BE2C (cell line): ENCODE measurements around the gene GCHFR.
A peak's percentile ranks its signal among the peaks of the same experiment; 100 is the strongest.

Experiments used
- DNase-seq: peaks from one replicate; pipeline ENCODE4 v3.0.0-alpha.2; 2020
- H3K27me3 ChIP-seq: fragments of 250-450 bp; sonication (Bioruptor Pico); 2 replicates; pipeline ENCODE4 v1.5.1; 2020; ENCODE audit warnings: mild to moderate bottlenecking
- H3K36me3 ChIP-seq: fragments of 250-450 bp; sonication (Bioruptor Pico); 2 replicates; pipeline ENCODE4 v1.5.1; 2020; ENCODE audit warnings: mild to moderate bottlenecking
- H3K4me1 ChIP-seq: fragments of 250-450 bp; sonication (Bioruptor Pico); 2 replicates; pipeline ENCODE4 v1.5.1; 2020
- H3K4me3 ChIP-seq: 2 replicates; pipeline ENCODE4 v1.5.1; 2011; ENCODE audit warnings: low read depth, low read length
- H3K9me3 ChIP-seq: fragments of 250-450 bp; sonication (Bioruptor Pico); 2 replicates; pipeline ENCODE4 v1.5.1; 2020
- CTCF ChIP-seq: IDR thresholded peaks from 2 replicates; pipeline ENCODE4 v1.5.1; 2012; ENCODE audit warnings: mild to moderate bottlenecking, low read depth, low read length

The GCHFR gene

GRCh38 chr15:40771242-40771641, 7.4 kb downstream of the GCHFR start:
- Histone ChIP-seq H3K27me3 (no peaks in the 10 kb centered on the region), H3K36me3 (peaks cover 16% of the 10 kb centered on the region), H3K4me1 (peaks cover 34% of the 10 kb centered on the region), H3K9me3 (no peaks in the 10 kb centered on the region), H3K4me3 (no peak overlapping the region)
- TF ChIP-seq CTCF = no peak
- no peak for DNase-seq

GRCh38 chr15:40772014-40772413, 8.1 kb downstream of the GCHFR start:
- Histone ChIP-seq H3K4me3 (no peak overlapping the region), H3K9me3 (no peaks in the 10 kb centered on the region), H3K36me3 (peaks cover 24% of the 10 kb centered on the region), H3K27me3 (no peaks in the 10 kb centered on the region), H3K4me1 (peaks cover 30% of the 10 kb centered on the region)
- TF ChIP-seq CTCF = no peak
- DNase-seq = peak; percentile 58

- TF ChIP-seq CTCF = no peak
- DNase-seq = no peak
- no peak overlapping the region for H3K4me3 ChIP-seq
- no peaks in the 10 kb centered on the region for H3K27me3 ChIP-seq
- H3K36me3 ChIP-seq = peaks cover 24% of the 10 kb centered on the region
- H3K4me1 ChIP-seq = peaks cover 27% of the 10 kb centered on the region
- no peaks in the 10 kb centered on the region for H3K9me3 ChIP-seq
Observed at GRCh38 chr15:40773496-40773895, 9.6 kb downstream of the GCHFR start.

GRCh38 chr15:40773902-40774301, 10.0 kb downstream of the GCHFR start:
- H3K36me3 ChIP-seq = peaks cover 28% of the 10 kb centered on the region
- no peak for TF ChIP-seq CTCF
- no peaks in the 10 kb centered on the region for H3K27me3 ChIP-seq
- no peak for DNase-seq
- no peaks in the 10 kb centered on the region for H3K9me3 ChIP-seq
- peaks cover 23% of the 10 kb centered on the region for H3K4me1 ChIP-seq
- H3K4me3 ChIP-seq = no peak overlapping the region

GRCh38 chr15:40775007-40775406, 11.1 kb downstream of the GCHFR start:
- H3K36me3 ChIP-seq = peaks cover 38% of the 10 kb centered on the region
- no peak overlapping the region for H3K4me3 ChIP-seq
- H3K4me1 ChIP-seq = peaks cover 12% of the 10 kb centered on the region
- no peaks in the 10 kb centered on the region for H3K27me3 ChIP-seq
- no peak for TF ChIP-seq CTCF
- DNase-seq = no peak
- H3K9me3 ChIP-seq = no peaks in the 10 kb centered on the region

GRCh38 chr15:40775740-40776536, 12.1 kb downstream of the GCHFR start:
- no peak for DNase-seq
- H3K27me3 ChIP-seq = no peaks in the 10 kb centered on the region
- H3K4me1 ChIP-seq = peaks cover 4% of the 10 kb centered on the region; the same call in 1 of the 2 replicates
- no peak overlapping the region for H3K4me3 ChIP-seq
- no peaks in the 10 kb centered on the region for H3K9me3 ChIP-seq
- H3K36me3 ChIP-seq = peaks cover 38% of the 10 kb centered on the region
- TF ChIP-seq CTCF = no peak
